Esophagus muscularis mucosa (tissue), 4 donors: ENCODE measurements around the gene RAPH1. TPM values are rescaled to one million over a fixed set of nuclear protein-coding genes. Genes with fewer than 3 reads are reported as not detected.

ENCODE experiments used
- DNase-seq: peaks from one replicate; pipeline ENCODE4 v3.0.0-alpha.2; 2017; ENCODE audit errors: extremely low spot score
- H3K27ac ChIP-seq, 4 donors: fragments of 200-600 bp; sonication (generic); replicated peaks in 1 of 4; 1 replicate in 3 of 4; 2 replicates in 1 of 4; pipeline ENCODE4 v1.5.1; 2016 to 2019; ENCODE audit warnings: mild to moderate bottlenecking in 1 of 4
- H3K27me3 ChIP-seq, 4 donors: fragments of 200-600 bp; sonication (generic); one replicate each; pipeline versions ENCODE4 v1.5.1 to v1.6.0; 2016 to 2019
- H3K36me3 ChIP-seq, 4 donors: fragments of 200-600 bp; sonication (generic); one replicate each; pipeline ENCODE4 v1.5.1; 2016 to 2019
- H3K4me1 ChIP-seq, 4 donors: fragments of 200-600 bp; sonication (generic); one replicate each; pipeline ENCODE4 v1.5.1; 2016 to 2019
- H3K4me3 ChIP-seq, 4 donors: fragments of 200-600 bp; sonication (generic); 1 replicate in 2 of 4; 2 replicates in 2 of 4; pipeline ENCODE4 v1.5.1; 2016 to 2019; ENCODE audit warnings: mild to moderate bottlenecking in 4 of 4, moderate library complexity in 1 of 4
- H3K9me3 ChIP-seq, 4 donors: fragments of 200-600 bp; sonication (generic); 1 replicate in 3 of 4; 2 replicates in 1 of 4; pipeline ENCODE4 v1.5.1; 2016 to 2019
- EP300 ChIP-seq: sonication (generic); formaldehyde crosslinking; IDR thresholded peaks from one replicate; pipeline ENCODE4 v1.6.1; 2017; ENCODE audit warnings: antibody characterized with exemption
- POLR2A ChIP-seq: fragments of 450-650 bp; IDR thresholded peaks from one replicate; pipeline ENCODE4 v1.6.1; 2017; ENCODE audit warnings: antibody characterized with exemption, moderate library complexity, mild to moderate bottlenecking, low read depth
- POLR2AphosphoS5 ChIP-seq, 2 donors: sonication (generic); formaldehyde crosslinking; IDR thresholded peaks; one replicate each; pipeline ENCODE4 v1.6.1; 2017; ENCODE audit warnings: antibody characterized with exemption in 2 of 2
- WGBS: methylation state at CpG from one replicate; pipeline ENCODE4 v1.1.5; 2018; 5-methylcytosine and 5-hydroxymethylcytosine counted together
- intact Hi-C: fragments of 100-400 bp; cut with DNase I; formaldehyde crosslinking; loops from one replicate; pipeline ENCODE4 v1.15.1; 2023
- total RNA-seq, 4 donors: library from RNA; depleted of rRNA; stranded (reverse); fragments of >200 nt; gene quantifications; one replicate each; pipeline versions ENCODE4 v1.1.0 to v1.2.1, GENCODE V29; 2016
- TF ChIP-seq, protein P1 (sequence below), 3 experiments: fragments of 200-600 bp in 2 of 3; fragments of 450-650 bp in 1 of 3; sonication (generic) in 2 of 3; IDR thresholded peaks; one replicate each; pipeline ENCODE4 v1.5.1; 2017 to 2019; ENCODE audit warnings: antibody characterized with exemption in 3 of 3, mild to moderate bottlenecking in 2 of 3, moderate library complexity in 1 of 3

The RAPH1 gene
- total RNA-seq, 4 donors from 2014 or later = 15.4 to 20.4 (median 18.2) TPM

DNA sequence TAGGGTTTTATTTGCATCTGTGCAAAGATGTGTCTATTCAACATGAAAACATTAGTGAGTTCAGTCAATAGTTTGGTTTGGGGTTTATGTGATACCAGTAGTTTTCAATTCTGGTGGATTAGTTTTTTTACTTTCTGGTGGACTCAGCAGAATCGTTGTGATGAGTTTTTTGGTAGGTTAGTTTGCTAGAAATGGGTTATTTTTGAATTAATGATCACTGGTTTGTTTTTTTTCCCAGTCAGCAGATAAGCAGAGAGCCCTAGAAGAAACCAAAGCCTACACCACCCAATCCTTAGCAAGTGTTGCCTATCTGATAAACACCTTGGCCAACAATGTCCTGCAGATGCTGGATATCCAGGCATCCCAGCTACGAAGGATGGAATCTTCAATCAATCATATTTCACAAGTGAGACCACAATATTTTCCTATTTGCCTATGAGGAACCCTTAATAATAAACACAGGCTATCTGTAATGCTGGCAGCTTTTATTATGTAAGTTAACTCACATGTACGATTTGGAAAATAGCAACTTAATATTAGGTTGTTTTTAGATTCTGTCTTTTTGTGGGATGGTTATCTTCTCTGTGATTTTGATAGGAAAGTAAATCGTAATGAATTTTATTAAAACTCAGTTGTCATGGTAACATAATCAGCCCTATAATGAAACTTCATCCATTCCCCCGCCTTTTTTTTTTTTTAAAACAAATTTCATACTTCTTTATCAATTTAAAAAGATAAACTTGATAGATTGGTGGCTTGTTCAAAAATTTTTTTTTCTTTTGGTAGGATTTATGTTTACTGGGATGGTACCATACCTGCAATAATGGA, 168.2 kb downstream of the RAPH1 start:
- Histone ChIP-seq H3K9me3 (no peaks in the 10 kb centered on the region), H3K4me1 (peaks cover 7 to 13% (median 9%) of the 10 kb centered on the region in 4 donors), H3K27ac (no peak overlapping the region), H3K4me3 (no peak overlapping the region), H3K36me3 (no peaks in the 10 kb centered on the region), H3K27me3 (no peaks in the 10 kb centered on the region)
- intact Hi-C loops = no loop called here
- no peak for TF ChIP-seq EP300
- no peak for TF ChIP-seq POLR2A
- TF ChIP-seq, protein P1, sequence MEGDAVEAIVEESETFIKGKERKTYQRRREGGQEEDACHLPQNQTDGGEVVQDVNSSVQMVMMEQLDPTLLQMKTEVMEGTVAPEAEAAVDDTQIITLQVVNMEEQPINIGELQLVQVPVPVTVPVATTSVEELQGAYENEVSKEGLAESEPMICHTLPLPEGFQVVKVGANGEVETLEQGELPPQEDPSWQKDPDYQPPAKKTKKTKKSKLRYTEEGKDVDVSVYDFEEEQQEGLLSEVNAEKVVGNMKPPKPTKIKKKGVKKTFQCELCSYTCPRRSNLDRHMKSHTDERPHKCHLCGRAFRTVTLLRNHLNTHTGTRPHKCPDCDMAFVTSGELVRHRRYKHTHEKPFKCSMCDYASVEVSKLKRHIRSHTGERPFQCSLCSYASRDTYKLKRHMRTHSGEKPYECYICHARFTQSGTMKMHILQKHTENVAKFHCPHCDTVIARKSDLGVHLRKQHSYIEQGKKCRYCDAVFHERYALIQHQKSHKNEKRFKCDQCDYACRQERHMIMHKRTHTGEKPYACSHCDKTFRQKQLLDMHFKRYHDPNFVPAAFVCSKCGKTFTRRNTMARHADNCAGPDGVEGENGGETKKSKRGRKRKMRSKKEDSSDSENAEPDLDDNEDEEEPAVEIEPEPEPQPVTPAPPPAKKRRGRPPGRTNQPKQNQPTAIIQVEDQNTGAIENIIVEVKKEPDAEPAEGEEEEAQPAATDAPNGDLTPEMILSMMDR (IDR thresholded peaks at IDR 0.05) = no peak
- no peak for TF ChIP-seq POLR2AphosphoS5 (IDR thresholded peaks at IDR 0.05)
- DNase-seq = no peak
- WGBS = 93% methylated on average over 5 of the region's 5 CpGs

DNA sequence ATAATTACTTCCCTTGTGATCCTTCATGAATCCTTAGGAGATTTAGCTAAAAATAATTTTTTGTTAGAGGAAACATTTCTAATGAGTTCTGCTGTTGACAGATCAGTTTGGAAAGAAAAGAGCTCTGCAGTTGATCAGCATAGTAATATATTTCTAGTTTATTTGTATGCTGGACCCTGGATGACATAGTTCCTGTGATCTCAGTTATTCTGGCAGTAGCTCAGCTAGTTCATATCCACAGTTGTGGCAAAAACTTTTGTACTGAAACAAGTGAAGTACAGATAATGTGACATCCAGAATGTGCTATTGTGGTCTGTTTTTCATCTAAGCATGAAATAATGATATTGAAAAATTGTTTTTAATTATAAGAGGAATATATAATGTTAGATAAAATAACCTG, 173.2 kb downstream of the RAPH1 start:
- TF ChIP-seq EP300 (no peak), POLR2A (no peak), POLR2AphosphoS5 (IDR thresholded peaks at IDR 0.05) (no peak)
- TF ChIP-seq, protein P1 (IDR thresholded peaks at IDR 0.05) = no peak
- Histone ChIP-seq H3K36me3 (no peaks in the 10 kb centered on the region), H3K27me3 (no peaks in the 10 kb centered on the region), H3K27ac (peak overlapping the region in 3 of 4 donors; percentile 24 to 63 (median 60)), H3K4me1 (peaks cover 9 to 27% (median 25%) of the 10 kb centered on the region in 4 donors), H3K4me3 (no peak overlapping the region), H3K9me3 (no peaks in the 10 kb centered on the region)
- no peak for DNase-seq
- intact Hi-C loops = no loop called here

DNA sequence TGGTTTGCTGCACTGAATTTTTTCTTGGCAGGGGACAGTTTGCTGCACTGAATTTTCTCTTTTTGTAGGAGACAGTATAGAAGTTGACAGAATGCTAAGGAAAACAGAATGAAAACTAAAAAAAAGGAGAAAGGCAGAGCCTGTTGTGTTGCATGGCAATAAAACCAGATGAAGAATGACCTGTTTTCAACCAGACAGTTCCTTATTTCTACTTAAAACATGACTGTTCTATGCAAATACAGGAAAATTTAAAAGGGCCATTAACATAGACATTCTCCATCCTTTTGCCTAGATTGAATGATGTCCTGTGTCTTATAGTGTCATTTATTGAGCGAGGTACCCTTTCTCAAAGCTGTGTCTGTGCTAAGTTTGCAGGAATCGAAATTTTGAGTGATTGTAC, 173.6 kb downstream of the RAPH1 start:
- H3K9me3 ChIP-seq = no peaks in the 10 kb centered on the region
- no peak overlapping the region for H3K4me3 ChIP-seq
- H3K36me3 ChIP-seq = no peaks in the 10 kb centered on the region
- peak overlapping the region in 3 of 4 donors; percentile 24 to 63 (median 60) for H3K27ac ChIP-seq
- peaks cover 9 to 27% (median 25%) of the 10 kb centered on the region in 4 donors for H3K4me1 ChIP-seq
- H3K27me3 ChIP-seq = no peaks in the 10 kb centered on the region
- 25% methylated on average over 2 of the region's 2 CpGs for WGBS
- intact Hi-C loops = no loop called here
- no peak for DNase-seq
- TF ChIP-seq EP300 (no peak), POLR2A (no peak), POLR2AphosphoS5 (IDR thresholded peaks at IDR 0.05) (no peak)
- TF ChIP-seq, protein P1 (IDR thresholded peaks at IDR 0.05) = no peak

DNA sequence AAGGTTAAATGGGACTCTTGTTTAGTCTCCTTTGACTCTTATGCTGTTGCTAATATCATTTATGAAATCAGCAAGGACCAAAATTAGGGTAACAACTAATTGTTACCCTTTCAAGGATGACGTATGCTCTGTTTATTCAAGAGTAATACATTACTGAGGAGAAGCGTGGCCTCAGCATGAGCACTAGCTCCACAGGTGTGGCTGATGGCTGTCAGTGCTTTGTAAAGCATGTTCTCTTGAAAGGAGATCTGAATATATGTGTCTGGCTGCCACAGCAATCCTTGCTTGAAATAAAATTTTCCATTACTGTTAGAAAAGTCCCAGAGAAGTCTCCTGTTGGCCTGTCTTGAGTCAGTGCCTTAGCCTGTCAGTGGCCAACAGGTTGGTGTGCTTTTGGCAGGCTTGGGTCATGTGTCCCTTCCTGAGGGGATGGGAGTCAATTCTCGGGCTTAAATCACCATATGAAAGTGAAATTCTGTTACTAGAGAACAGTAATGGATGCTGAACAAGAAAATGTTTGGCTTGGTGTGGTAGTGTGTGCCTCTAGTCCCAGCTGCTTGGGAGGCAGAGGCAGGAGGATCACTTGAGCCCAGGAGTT, 174.2 kb downstream of the RAPH1 start:
- TF ChIP-seq POLR2AphosphoS5 (IDR thresholded peaks at IDR 0.05) = peak in 1 of 2 donors; percentile 56
- TF ChIP-seq EP300 = no peak
- TF ChIP-seq, protein P1 (IDR thresholded peaks at IDR 0.05) = no peak
- no peak for TF ChIP-seq POLR2A
- no peak for DNase-seq
- Histone ChIP-seq H3K27ac (peak overlapping the region in 3 of 4 donors; percentile 24 to 63 (median 60)), H3K4me3 (no peak overlapping the region), H3K36me3 (no peaks in the 10 kb centered on the region), H3K27me3 (no peaks in the 10 kb centered on the region), H3K4me1 (peaks cover 9 to 27% (median 25%) of the 10 kb centered on the region in 4 donors), H3K9me3 (no peaks in the 10 kb centered on the region)
- intact Hi-C loops = no loop called here
- WGBS = 36% methylated on average over 3 of the region's 3 CpGs
